CD14-positive monocyte (primary cell): ENCODE data around the gene QKI. TPM values are rescaled to one million over a fixed set of nuclear protein-coding genes. Genes with fewer than 3 reads are reported as not detected.
"Not testable (repeated sequence)": the region's sequence is repeated elsewhere in the genome, so short reads cannot be mapped to it uniquely, and the experiment has no call there.

Experiments used
- DNase-seq, 3 donors: peaks; one replicate each; pipeline ENCODE4 v3.0.0-alpha.2; 2011 to 2022
- H2AFZ ChIP-seq: 2 replicates; pipeline ENCODE4 v1.6.0; 2012; ENCODE audit warnings: mild to moderate bottlenecking, low read depth, low read length, inconsistent platforms; ENCODE audit not compliant: insufficient read depth, poor library complexity, severe bottlenecking
- H3K27ac ChIP-seq, 2 donors: 1 replicate in 1 of 2; 2 replicates in 1 of 2; pipeline ENCODE4 v1.5.1; 2012 to 2013; ENCODE audit warnings: low read length in 2 of 2, control low read depth in 1 of 2, inconsistent platforms in 1 of 2, low read depth in 1 of 2, mild to moderate bottlenecking in 1 of 2
- H3K27me3 ChIP-seq, 2 donors: one replicate each; pipeline versions ENCODE4 v1.6.0 to v1.6.1; 2011 to 2013; ENCODE audit warnings: low read length in 2 of 2; ENCODE audit not compliant: control insufficient read depth in 2 of 2, insufficient read depth in 2 of 2
- H3K36me3 ChIP-seq, 2 donors: replicated peaks in 1 of 2; 1 replicate in 1 of 2; 2 replicates in 1 of 2; pipeline versions ENCODE4 v1.5.1 to v1.6.1; 2012 to 2013; ENCODE audit warnings: low read length in 2 of 2, control low read depth in 1 of 2, inconsistent platforms in 1 of 2, mild to moderate bottlenecking in 1 of 2; ENCODE audit not compliant: insufficient read depth in 2 of 2, control insufficient read depth in 1 of 2
- H3K4me1 ChIP-seq, 2 donors: 1 replicate in 1 of 2; 2 replicates in 1 of 2; pipeline versions ENCODE4 v1.5.1 to v1.6.1; 2012 to 2013; ENCODE audit warnings: low read length in 2 of 2, control low read depth in 1 of 2, inconsistent platforms in 1 of 2, mild to moderate bottlenecking in 1 of 2, moderate library complexity in 1 of 2; ENCODE audit not compliant: insufficient read depth in 2 of 2, control insufficient read depth in 1 of 2
- H3K4me2 ChIP-seq: replicated peaks from 2 replicates; pipeline ENCODE3; 2012; ENCODE audit warnings: low read length, moderate library complexity, mild to moderate bottlenecking; ENCODE audit not compliant: poor library complexity, severe bottlenecking; ENCODE audit errors: extremely low read depth
- H3K4me3 ChIP-seq, 3 experiments: fragments of 200-600 bp in 1 of 3; sonication (generic) in 1 of 3; replicated peaks in 1 of 3; 1 replicate in 2 of 3; 2 replicates in 1 of 3; pipeline ENCODE4 v1.5.1; 2011 to 2013; ENCODE audit warnings: low read length in 3 of 3, mild to moderate bottlenecking in 3 of 3, control low read depth in 2 of 3, low read depth in 2 of 3, inconsistent platforms in 1 of 3, moderate library complexity in 1 of 3
- H3K79me2 ChIP-seq: 2 replicates; pipeline ENCODE4 v1.6.0; 2012; ENCODE audit warnings: mild to moderate bottlenecking, control low read depth, inconsistent platforms, low read length, moderate library complexity; ENCODE audit not compliant: insufficient read depth
- H3K9ac ChIP-seq: 2 replicates; pipeline ENCODE4 v1.6.0; 2017; ENCODE audit warnings: low read length, mild to moderate bottlenecking; ENCODE audit not compliant: insufficient read depth, poor library complexity, severe bottlenecking
- H3K9me3 ChIP-seq, 2 donors: replicated peaks in 1 of 2; 1 replicate in 1 of 2; 2 replicates in 1 of 2; pipeline versions ENCODE4 v1.5.1 to v1.6.1; 2012 to 2013; ENCODE audit warnings: low read length in 2 of 2, control low read depth in 1 of 2; ENCODE audit not compliant: control insufficient read depth in 1 of 2, insufficient read depth in 1 of 2
- H4K20me1 ChIP-seq: 2 replicates; pipeline ENCODE4 v1.6.0; 2012; ENCODE audit warnings: mild to moderate bottlenecking, low read length, control low read depth, moderate library complexity; ENCODE audit not compliant: insufficient read depth
- H3K27ac Mint-ChIP-seq, 7 donors: one replicate each; pipeline ENCODE4 v1.8.0; 2020; ENCODE audit warnings: mild to moderate bottlenecking in 7 of 7, mixed read lengths in 7 of 7, moderate library complexity in 6 of 7, inconsistent platforms in 2 of 7
- H3K27me3 Mint-ChIP-seq, 3 donors: one replicate each; pipeline ENCODE4 v1.8.0; 2021 to 2022; ENCODE audit warnings: low read depth in 3 of 3, mild to moderate bottlenecking in 3 of 3, mixed read lengths in 3 of 3, moderate library complexity in 3 of 3, inconsistent platforms in 1 of 3
- H3K36me3 Mint-ChIP-seq, 2 donors: one replicate each; pipeline ENCODE4 v1.8.0; 2020; ENCODE audit warnings: mixed read lengths in 2 of 2, inconsistent platforms in 1 of 2, mild to moderate bottlenecking in 1 of 2
- H3K4me1 Mint-ChIP-seq: one replicate; pipeline ENCODE4 v1.8.0; 2020; ENCODE audit warnings: mild to moderate bottlenecking, mixed read lengths
- H3K4me3 Mint-ChIP-seq, 2 donors: one replicate each; pipeline ENCODE4 v1.8.0; 2020; ENCODE audit warnings: mild to moderate bottlenecking in 2 of 2, mixed read lengths in 2 of 2, moderate library complexity in 1 of 2
- H3K9me3 Mint-ChIP-seq, 7 donors: one replicate each; pipeline ENCODE4 v1.8.0; 2020 to 2022; ENCODE audit warnings: mixed read lengths in 7 of 7, mild to moderate bottlenecking in 6 of 7, moderate library complexity in 6 of 7, inconsistent platforms in 2 of 7
- CTCF ChIP-seq: fragments of 200-600 bp; IDR thresholded peaks from one replicate; pipeline ENCODE4 v1.8.0; 2022; ENCODE audit warnings: antibody characterized with exemption, mild to moderate bottlenecking
- WGBS: methylation state at CpG from one replicate; pipeline ENCODE4 v1.1.5; 2013; ENCODE audit warnings: missing lambda C conversion rate; ENCODE audit not compliant: insufficient coverage; 5-methylcytosine and 5-hydroxymethylcytosine counted together
- intact Hi-C, 2 donors: fragments of 100-400 bp; cut with micrococcal nuclease; formaldehyde crosslinking; loops; one replicate each; pipeline versions ENCODE4 v1.15.0 to v1.15.1; 2023
- polyA plus RNA-seq, 3 donors: library from polyadenylated mRNA; depleted of rRNA in 1 of 3; unstranded in 2 of 3; stranded (reverse) in 1 of 3; fragments of 300-500 nt in 2 of 3; fragments of >200 nt in 1 of 3; fragmentation: Illumina TruSeq in 2 of 3; gene quantifications; 1 replicate in 2 of 3; 2 replicates in 1 of 3; pipeline ENCODE4 v1.2.3, GENCODE V29; 2012 to 2021

QKI gene
- polyA plus RNA-seq, 3 donors: 24.3 to 154 (median 71.8) TPM

GRCh38 chr6:163429858-163430448, 15.4 kb downstream of the QKI start:
- no peak overlapping the region for H3K4me3 ChIP-seq
- Mint-ChIP-seq H3K4me1 (peaks cover 56% of the 10 kb centered on the region), H3K4me3 (no peak overlapping the region), H3K36me3 (peaks cover 0 to under 1% of the 10 kb centered on the region in 2 donors), H3K9me3 (no peaks in the 10 kb centered on the region), H3K27me3 (no peaks in the 10 kb centered on the region), H3K27ac (peak overlapping the region in 2 of 7 donors; percentile 8 to 28)
- H3K27me3 ChIP-seq: no peaks in the 10 kb centered on the region
- WGBS: no CpG with 5 or more reads among the region's 2 CpGs
- H3K36me3 ChIP-seq: no peaks in the 10 kb centered on the region
- no peaks in the 10 kb centered on the region for H3K9me3 ChIP-seq
- H3K27ac ChIP-seq: no peak overlapping the region
- H4K20me1 ChIP-seq: peaks cover 100% of the 10 kb centered on the region
- intact Hi-C loops: loop anchor here (10.0 kb wide), 2 partner anchors 125 to 525 kb away; no protein-coding TSS in a partner anchor
- H3K9ac ChIP-seq: no peak overlapping the region
- H3K79me2 ChIP-seq: peaks cover 100% of the 10 kb centered on the region
- no peak for TF ChIP-seq CTCF
- H2AFZ ChIP-seq: no peak overlapping the region
- no peak for DNase-seq
- peaks cover 3 to 14% of the 10 kb centered on the region in 2 donors for H3K4me1 ChIP-seq
- H3K4me2 ChIP-seq: no peak overlapping the region

GRCh38 chr6:163432300-163432699, 17.8 kb downstream of the QKI start:
- no peak overlapping the region for H3K27ac Mint-ChIP-seq
- no peaks in the 10 kb centered on the region for H3K9me3 ChIP-seq
- H3K27ac ChIP-seq: no peak overlapping the region
- H3K9me3 Mint-ChIP-seq: peaks cover 0 to 2% (median 0%) of the 10 kb centered on the region in 7 donors
- no peak overlapping the region for H3K4me3 ChIP-seq
- peaks cover 100% of the 10 kb centered on the region for H3K79me2 ChIP-seq
- no peak overlapping the region for H3K4me3 Mint-ChIP-seq
- peaks cover 58% of the 10 kb centered on the region for H3K4me1 Mint-ChIP-seq
- H3K9ac ChIP-seq: no peak overlapping the region
- intact Hi-C loops: no loop called here
- peaks cover 3 to 31% of the 10 kb centered on the region in 2 donors for H3K4me1 ChIP-seq
- no peaks in the 10 kb centered on the region for H3K36me3 Mint-ChIP-seq
- no peaks in the 10 kb centered on the region for H3K36me3 ChIP-seq
- H3K27me3 ChIP-seq: no peaks in the 10 kb centered on the region
- H4K20me1 ChIP-seq: peaks cover 100% of the 10 kb centered on the region
- H3K27me3 Mint-ChIP-seq: peaks cover 0 to 2% (median 0%) of the 10 kb centered on the region in 3 donors
- TF ChIP-seq CTCF: no peak
- no CpG with 5 or more reads among the region's 2 CpGs for WGBS
- H3K4me2 ChIP-seq: no peak overlapping the region
- H2AFZ ChIP-seq: no peak overlapping the region
- DNase-seq: no peak

GRCh38 chr6:163433486-163433885, 19.0 kb downstream of the QKI start:
- H3K4me3 Mint-ChIP-seq, H3K4me3 ChIP-seq, DNase-seq, H3K9ac ChIP-seq, H3K27me3 Mint-ChIP-seq, H3K9me3 Mint-ChIP-seq, H3K27ac ChIP-seq, H3K9me3 ChIP-seq, H3K4me2 ChIP-seq, H3K27ac Mint-ChIP-seq, H3K36me3 Mint-ChIP-seq, intact Hi-C loops, H3K36me3 ChIP-seq, H3K27me3 ChIP-seq, H2AFZ ChIP-seq: not testable (repeated sequence)
- peaks cover 100% of the 10 kb centered on the region for H3K79me2 ChIP-seq
- peaks cover 57% of the 10 kb centered on the region for H3K4me1 Mint-ChIP-seq
- no CpG with 5 or more reads among the region's 9 CpGs for WGBS
- H3K4me1 ChIP-seq: peaks cover 0 to 43% of the 10 kb centered on the region in 2 donors
- peaks cover 100% of the 10 kb centered on the region for H4K20me1 ChIP-seq
